ENCODE measurements around the gene RUNX2. TPM values are rescaled to one million over a fixed set of nuclear protein-coding genes. Genes with fewer than 3 reads are reported as not detected.

The RUNX2 gene
- total and polyA plus RNA-seq, 10 of the 15 experiments (the other 5 are each of a cell fraction or from before 2014, with no cell fraction given): 0.01 to 0.77 (median 0.15) TPM; not detected in 3

DNA sequence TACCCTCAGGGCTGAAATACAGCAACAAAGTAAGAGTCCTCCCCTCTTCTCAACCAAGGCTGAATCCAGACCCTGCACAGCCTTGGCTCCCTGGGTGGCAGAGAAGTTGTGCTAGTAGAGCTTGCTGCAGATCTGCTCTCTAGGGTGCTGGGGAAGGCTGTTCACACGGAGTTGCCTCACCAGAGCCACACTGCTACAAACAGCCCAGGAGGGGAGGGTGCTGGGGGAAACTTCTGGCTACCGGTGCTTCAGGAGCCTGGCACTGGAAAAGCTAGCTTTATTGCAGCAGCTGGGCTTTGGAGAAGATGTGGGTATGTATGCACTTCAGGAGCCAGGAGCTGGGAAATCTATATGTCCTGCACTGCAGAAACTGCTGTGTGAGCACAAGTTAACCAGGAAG is 87.2 kb downstream of the RUNX2 start (continued):
- TF ChIP-seq CHD4 (IDR thresholded peaks at IDR 0.05): no peak
- TF ChIP-seq DPF2 (IDR thresholded peaks at IDR 0.05): no peak
- TF ChIP-seq SIN3A (IDR thresholded peaks at IDR 0.05; ENCODE audit: low read depth, low read length): no peak

DNA sequence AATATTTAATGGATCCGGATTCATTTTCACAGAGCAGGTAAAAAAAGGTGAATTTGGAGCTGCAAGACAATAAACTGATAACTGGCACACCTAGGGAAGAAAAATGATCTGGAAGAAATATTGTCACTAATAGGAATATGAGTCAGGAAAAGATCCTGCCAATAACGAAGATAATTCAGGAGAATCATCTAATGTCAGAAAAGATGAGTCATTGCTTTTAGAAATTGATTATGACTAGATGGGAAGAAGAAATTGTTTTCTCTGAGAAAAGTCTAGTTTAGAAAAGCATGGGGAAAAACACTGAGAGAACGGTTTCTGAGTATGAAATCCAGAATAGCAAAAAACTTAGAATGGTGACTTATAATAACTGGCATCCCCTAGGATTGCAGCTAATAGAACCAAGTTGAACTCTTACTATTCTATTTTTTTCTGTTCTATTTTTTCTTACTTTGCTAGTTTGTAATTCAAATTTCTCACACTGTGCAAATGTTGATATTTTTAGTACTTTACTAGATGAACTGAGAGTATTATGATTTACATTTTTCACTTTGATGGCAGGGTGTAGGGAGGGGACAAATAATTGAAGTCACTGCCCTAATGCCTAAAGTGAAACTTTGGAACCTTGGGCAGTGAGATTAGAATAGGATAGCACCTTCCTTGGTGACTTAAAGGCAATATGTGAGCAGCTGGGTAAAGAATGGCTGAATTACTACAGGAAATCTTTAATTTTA is 87.8 kb downstream of the RUNX2 start:
- no TSS peak for BruUV-seq (replicated peaks)
- Histone ChIP-seq H3K27me3 (replicated peaks in 1 of 2; ENCODE audit: control insufficient read depth in 2 of 2, insufficient read depth in 2 of 2, low read length in 1 of 2) (peaks cover 5 to 8% of the 10 kb centered on the region in 2 experiments), H3K27ac (ENCODE audit: control insufficient read depth, insufficient read depth) (no peak overlapping the region), H3K4me3 (no peak overlapping the region), H3K36me3 (ENCODE audit: control insufficient read depth in 2 of 2, insufficient read depth in 2 of 2, low read length in 1 of 2) (no peaks in the 10 kb centered on the region), H2AFZ (ENCODE audit: control insufficient read depth, low read depth, low read length) (no peak overlapping the region), H4K20me1 (ENCODE audit: control insufficient read depth, insufficient read depth) (peaks cover 3% of the 10 kb centered on the region; the same call in 1 of the 2 replicates), H3K79me2 (ENCODE audit: control insufficient read depth, insufficient read depth, low read length) (no peaks in the 10 kb centered on the region), H3K4me2 (ENCODE audit: control insufficient read depth, insufficient read depth) (no peak overlapping the region), H3K9me3 (replicated peaks; ENCODE audit: control insufficient read depth, insufficient read depth, low read length) (no peaks in the 10 kb centered on the region), H3K4me1 (ENCODE audit: control insufficient read depth, insufficient read depth, low read length) (no peaks in the 10 kb centered on the region), H3K9ac (ENCODE audit: control insufficient read depth, insufficient read depth, low read length) (no peak overlapping the region)
- DNase-seq (ENCODE audit: low read depth, low spot score): no peak
- FAIRE-seq: no peak
- CTCF ChIA-PET: interaction anchor here (1.3 kb wide), 1 partner anchor 299 kb away, joined by 3 read pairs; no protein-coding TSS in a partner anchor
- in situ Hi-C loops (cut with MboI): loop anchor here (10.0 kb wide), 1 partner anchor 771 kb away; no protein-coding TSS in a partner anchor
- POLR2A ChIA-PET: no interaction called here
- intact Hi-C loops (cut with micrococcal nuclease; ENCODE audit: unreplicated experiment): loop anchor here (10.0 kb wide), 2 partner anchors 331 to 781 kb away; no protein-coding TSS in a partner anchor
- WGBS (ENCODE audit: insufficient coverage, insufficient replicate concordance, low lambda C conversion rate, missing lambda C conversion rate): 0% methylated on average over 3 of the region's 3 CpGs
- SMC1A ChIA-PET (ENCODE audit: uncharacterized antibody, unreplicated experiment): no interaction called here
- RAD21 ChIA-PET (ENCODE audit: unreplicated experiment): interaction anchor here (0.7 to 1.7 kb wide), 2 partner anchors 299 to 762 kb away, joined by 3 to 4 read pairs; no protein-coding TSS in a partner anchor
- ATAC-seq: no peak
- TF ChIP-seq, protein P1, sequence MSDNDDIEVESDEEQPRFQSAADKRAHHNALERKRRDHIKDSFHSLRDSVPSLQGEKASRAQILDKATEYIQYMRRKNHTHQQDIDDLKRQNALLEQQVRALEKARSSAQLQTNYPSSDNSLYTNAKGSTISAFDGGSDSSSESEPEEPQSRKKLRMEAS (IDR thresholded peaks at IDR 0.05; ENCODE audit: low read depth, low read length): no peak
- TF ChIP-seq CHD2 (IDR thresholded peaks at IDR 0.05; ENCODE audit: borderline replicate concordance, low read depth, low read length): no peak
- TF ChIP-seq, protein P2, sequence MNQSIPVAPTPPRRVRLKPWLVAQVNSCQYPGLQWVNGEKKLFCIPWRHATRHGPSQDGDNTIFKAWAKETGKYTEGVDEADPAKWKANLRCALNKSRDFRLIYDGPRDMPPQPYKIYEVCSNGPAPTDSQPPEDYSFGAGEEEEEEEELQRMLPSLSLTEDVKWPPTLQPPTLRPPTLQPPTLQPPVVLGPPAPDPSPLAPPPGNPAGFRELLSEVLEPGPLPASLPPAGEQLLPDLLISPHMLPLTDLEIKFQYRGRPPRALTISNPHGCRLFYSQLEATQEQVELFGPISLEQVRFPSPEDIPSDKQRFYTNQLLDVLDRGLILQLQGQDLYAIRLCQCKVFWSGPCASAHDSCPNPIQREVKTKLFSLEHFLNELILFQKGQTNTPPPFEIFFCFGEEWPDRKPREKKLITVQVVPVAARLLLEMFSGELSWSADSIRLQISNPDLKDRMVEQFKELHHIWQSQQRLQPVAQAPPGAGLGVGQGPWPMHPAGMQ (IDR thresholded peaks at IDR 0.05; ENCODE audit: borderline replicate concordance): no peak
- no peak for TF ChIP-seq MYB (IDR thresholded peaks at IDR 0.05; ENCODE audit: borderline replicate concordance, low read depth, low read length)
- TF ChIP-seq, protein P3, sequence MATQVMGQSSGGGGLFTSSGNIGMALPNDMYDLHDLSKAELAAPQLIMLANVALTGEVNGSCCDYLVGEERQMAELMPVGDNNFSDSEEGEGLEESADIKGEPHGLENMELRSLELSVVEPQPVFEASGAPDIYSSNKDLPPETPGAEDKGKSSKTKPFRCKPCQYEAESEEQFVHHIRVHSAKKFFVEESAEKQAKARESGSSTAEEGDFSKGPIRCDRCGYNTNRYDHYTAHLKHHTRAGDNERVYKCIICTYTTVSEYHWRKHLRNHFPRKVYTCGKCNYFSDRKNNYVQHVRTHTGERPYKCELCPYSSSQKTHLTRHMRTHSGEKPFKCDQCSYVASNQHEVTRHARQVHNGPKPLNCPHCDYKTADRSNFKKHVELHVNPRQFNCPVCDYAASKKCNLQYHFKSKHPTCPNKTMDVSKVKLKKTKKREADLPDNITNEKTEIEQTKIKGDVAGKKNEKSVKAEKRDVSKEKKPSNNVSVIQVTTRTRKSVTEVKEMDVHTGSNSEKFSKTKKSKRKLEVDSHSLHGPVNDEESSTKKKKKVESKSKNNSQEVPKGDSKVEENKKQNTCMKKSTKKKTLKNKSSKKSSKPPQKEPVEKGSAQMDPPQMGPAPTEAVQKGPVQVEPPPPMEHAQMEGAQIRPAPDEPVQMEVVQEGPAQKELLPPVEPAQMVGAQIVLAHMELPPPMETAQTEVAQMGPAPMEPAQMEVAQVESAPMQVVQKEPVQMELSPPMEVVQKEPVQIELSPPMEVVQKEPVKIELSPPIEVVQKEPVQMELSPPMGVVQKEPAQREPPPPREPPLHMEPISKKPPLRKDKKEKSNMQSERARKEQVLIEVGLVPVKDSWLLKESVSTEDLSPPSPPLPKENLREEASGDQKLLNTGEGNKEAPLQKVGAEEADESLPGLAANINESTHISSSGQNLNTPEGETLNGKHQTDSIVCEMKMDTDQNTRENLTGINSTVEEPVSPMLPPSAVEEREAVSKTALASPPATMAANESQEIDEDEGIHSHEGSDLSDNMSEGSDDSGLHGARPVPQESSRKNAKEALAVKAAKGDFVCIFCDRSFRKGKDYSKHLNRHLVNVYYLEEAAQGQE (IDR thresholded peaks at IDR 0.05; ENCODE audit: low read depth, low read length): no peak
- no peak for TF ChIP-seq NFYB (IDR thresholded peaks at IDR 0.05; ENCODE audit: insufficient read depth, low read depth, low read length)
- TF ChIP-seq, protein P4, sequence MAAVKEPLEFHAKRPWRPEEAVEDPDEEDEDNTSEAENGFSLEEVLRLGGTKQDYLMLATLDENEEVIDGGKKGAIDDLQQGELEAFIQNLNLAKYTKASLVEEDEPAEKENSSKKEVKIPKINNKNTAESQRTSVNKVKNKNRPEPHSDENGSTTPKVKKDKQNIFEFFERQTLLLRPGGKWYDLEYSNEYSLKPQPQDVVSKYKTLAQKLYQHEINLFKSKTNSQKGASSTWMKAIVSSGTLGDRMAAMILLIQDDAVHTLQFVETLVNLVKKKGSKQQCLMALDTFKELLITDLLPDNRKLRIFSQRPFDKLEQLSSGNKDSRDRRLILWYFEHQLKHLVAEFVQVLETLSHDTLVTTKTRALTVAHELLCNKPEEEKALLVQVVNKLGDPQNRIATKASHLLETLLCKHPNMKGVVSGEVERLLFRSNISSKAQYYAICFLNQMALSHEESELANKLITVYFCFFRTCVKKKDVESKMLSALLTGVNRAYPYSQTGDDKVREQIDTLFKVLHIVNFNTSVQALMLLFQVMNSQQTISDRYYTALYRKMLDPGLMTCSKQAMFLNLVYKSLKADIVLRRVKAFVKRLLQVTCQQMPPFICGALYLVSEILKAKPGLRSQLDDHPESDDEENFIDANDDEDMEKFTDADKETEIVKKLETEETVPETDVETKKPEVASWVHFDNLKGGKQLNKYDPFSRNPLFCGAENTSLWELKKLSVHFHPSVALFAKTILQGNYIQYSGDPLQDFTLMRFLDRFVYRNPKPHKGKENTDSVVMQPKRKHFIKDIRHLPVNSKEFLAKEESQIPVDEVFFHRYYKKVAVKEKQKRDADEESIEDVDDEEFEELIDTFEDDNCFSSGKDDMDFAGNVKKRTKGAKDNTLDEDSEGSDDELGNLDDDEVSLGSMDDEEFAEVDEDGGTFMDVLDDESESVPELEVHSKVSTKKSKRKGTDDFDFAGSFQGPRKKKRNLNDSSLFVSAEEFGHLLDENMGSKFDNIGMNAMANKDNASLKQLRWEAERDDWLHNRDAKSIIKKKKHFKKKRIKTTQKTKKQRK (IDR thresholded peaks at IDR 0.05; ENCODE audit: low read depth, low read length): no peak
- TF ChIP-seq, protein P5, sequence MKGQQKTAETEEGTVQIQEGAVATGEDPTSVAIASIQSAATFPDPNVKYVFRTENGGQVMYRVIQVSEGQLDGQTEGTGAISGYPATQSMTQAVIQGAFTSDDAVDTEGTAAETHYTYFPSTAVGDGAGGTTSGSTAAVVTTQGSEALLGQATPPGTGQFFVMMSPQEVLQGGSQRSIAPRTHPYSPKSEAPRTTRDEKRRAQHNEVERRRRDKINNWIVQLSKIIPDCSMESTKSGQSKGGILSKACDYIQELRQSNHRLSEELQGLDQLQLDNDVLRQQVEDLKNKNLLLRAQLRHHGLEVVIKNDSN (IDR thresholded peaks at IDR 0.05; ENCODE audit: borderline replicate concordance, extremely low read length, insufficient read depth, low read depth, low read length): no peak
